Ovary (tissue), 3 donors: ENCODE data around the gene YY1.
A peak's percentile ranks its signal among the peaks of the same experiment; 100 is the strongest.

Experiments used
- EP300 ChIP-seq: sonication (generic); formaldehyde crosslinking; IDR thresholded peaks from one replicate; pipeline ENCODE4 v1.6.1; 2017; ENCODE audit warnings: antibody characterized with exemption
- POLR2A ChIP-seq: fragments of 450-650 bp; IDR thresholded peaks from one replicate; pipeline ENCODE4 v1.6.1; 2017; ENCODE audit warnings: antibody characterized with exemption, mild to moderate bottlenecking, moderate library complexity
- TF ChIP-seq, protein P1 (sequence below), 3 donors: fragments of 450-650 bp in 2 of 3; fragments of 200-600 bp in 1 of 3; IDR thresholded peaks; one replicate each; pipeline versions ENCODE4 v1.5.1 to v1.8.0; 2016 to 2022; ENCODE audit warnings: antibody characterized with exemption in 3 of 3, mild to moderate bottlenecking in 1 of 3
- donor health status: DM: no; HTN: no; CAD: no.

DNA sequence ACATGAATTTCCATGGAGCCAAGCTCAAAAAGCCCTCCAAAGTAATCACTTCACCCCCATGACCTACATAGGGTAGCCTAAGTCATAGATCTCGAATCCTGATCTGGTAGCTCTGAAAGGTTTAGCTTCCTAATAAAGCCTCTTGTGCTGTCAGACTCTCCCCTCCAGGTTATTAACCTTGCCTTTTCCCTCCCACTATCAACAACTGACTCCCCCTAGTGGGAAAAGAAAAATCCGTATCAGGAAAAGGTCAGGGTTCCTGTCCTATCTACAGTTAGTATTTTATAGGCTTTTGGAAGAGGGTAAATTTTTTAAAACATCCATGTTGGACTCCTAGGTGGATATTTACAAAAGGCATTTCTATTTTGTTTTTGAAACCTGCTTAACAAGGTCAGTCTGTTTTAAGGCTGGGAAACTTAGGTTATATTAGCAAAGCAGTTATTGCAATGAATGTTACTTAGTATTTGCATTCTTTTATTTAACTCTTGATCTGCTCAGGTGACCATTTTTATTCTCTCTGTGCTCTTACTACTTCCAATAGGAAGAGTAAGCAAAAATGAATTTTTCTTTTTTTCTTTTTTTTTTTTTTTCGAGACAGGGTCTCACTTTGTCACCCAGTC is 8.0 kb downstream of the YY1 start:
- TF ChIP-seq, protein P1, sequence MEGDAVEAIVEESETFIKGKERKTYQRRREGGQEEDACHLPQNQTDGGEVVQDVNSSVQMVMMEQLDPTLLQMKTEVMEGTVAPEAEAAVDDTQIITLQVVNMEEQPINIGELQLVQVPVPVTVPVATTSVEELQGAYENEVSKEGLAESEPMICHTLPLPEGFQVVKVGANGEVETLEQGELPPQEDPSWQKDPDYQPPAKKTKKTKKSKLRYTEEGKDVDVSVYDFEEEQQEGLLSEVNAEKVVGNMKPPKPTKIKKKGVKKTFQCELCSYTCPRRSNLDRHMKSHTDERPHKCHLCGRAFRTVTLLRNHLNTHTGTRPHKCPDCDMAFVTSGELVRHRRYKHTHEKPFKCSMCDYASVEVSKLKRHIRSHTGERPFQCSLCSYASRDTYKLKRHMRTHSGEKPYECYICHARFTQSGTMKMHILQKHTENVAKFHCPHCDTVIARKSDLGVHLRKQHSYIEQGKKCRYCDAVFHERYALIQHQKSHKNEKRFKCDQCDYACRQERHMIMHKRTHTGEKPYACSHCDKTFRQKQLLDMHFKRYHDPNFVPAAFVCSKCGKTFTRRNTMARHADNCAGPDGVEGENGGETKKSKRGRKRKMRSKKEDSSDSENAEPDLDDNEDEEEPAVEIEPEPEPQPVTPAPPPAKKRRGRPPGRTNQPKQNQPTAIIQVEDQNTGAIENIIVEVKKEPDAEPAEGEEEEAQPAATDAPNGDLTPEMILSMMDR (IDR thresholded peaks at IDR 0.05): peak in 1 of 3 donors; percentile 27
- TF ChIP-seq POLR2A: no peak
- TF ChIP-seq EP300: no peak
